ENCODE results near the gene TNFSF12. TPM values are rescaled to one million over a fixed set of nuclear protein-coding genes. Genes with fewer than 3 reads are reported as not detected.

Gene TNFSF12
- total and polyA plus RNA-seq, 11 donors, result 19.6 to 49.5 (median 35.1) TPM

Other genes starting within 250 kb of the TNFSF12 start
Only the 30 nearest of the 32 such genes appear.
- 10 to 100 TPM; 13.6 to 39.2 (median 27.6) TPM for gene NEURL4, start 219.7 kb upstream of the TNFSF12 start, total RNA-seq
- 10 to 100 TPM; 23.0 to 29.6 TPM for gene NEURL4, start 219.7 kb upstream of the TNFSF12 start, polyA plus RNA-seq
- gene ACAP1, start 212.5 kb upstream of the TNFSF12 start, total RNA-seq, result 10 to 100 TPM in 5 of 9 donors, 1 to 10 TPM in 3, under 1 TPM in 1; 0.88 to 24.2 (median 16.4) TPM
- gene ACAP1, start 212.5 kb upstream of the TNFSF12 start, polyA plus RNA-seq, result 1 to 10 TPM; 2.6 to 6.1 TPM
- 1 to 10 TPM; 3.4 to 9.0 (median 5.9) TPM for gene KCTD11, start 196.9 kb upstream of the TNFSF12 start, total RNA-seq
- 1 to 10 TPM; 6.4 to 9.6 TPM for gene KCTD11, start 196.9 kb upstream of the TNFSF12 start, polyA plus RNA-seq
- gene TMEM95, start 193.9 kb upstream of the TNFSF12 start, total RNA-seq, result not detected
- gene TMEM95, start 193.9 kb upstream of the TNFSF12 start, polyA plus RNA-seq, result not detected
- 1 to 10 TPM; 1.4 to 6.2 (median 2.2) TPM for gene TNK1, start 168.0 kb upstream of the TNFSF12 start, total RNA-seq
- gene TNK1, start 168.0 kb upstream of the TNFSF12 start, polyA plus RNA-seq, result 1 to 10 TPM; 1.8 to 2.1 TPM
- gene PLSCR3, start 154.5 kb upstream of the TNFSF12 start, total RNA-seq, result 10 to 100 TPM; 14.3 to 29.5 (median 16.4) TPM
- gene PLSCR3, start 154.5 kb upstream of the TNFSF12 start, polyA plus RNA-seq, result 10 to 100 TPM; 21.2 to 28.3 TPM
- 10 to 100 TPM; 51.9 to 78.7 (median 69.5) TPM for gene TMEM256, start 145.0 kb upstream of the TNFSF12 start, total RNA-seq
- 100 to 1,000 TPM in 1 of 2 donors, 10 to 100 TPM in 1; 74.4 to 195 TPM for gene TMEM256, start 145.0 kb upstream of the TNFSF12 start, polyA plus RNA-seq
- 10 to 100 TPM in 2 of 9 donors, 1 to 10 TPM in 7; 4.6 to 12.9 (median 7.3) TPM for gene NLGN2, start 141.2 kb upstream of the TNFSF12 start, total RNA-seq
- 10 to 100 TPM in 1 of 2 donors, 1 to 10 TPM in 1; 3.5 to 11.1 TPM for gene NLGN2, start 141.2 kb upstream of the TNFSF12 start, polyA plus RNA-seq
- not detected for gene SPEM1, start 128.7 kb upstream of the TNFSF12 start, total RNA-seq
- not detected for gene SPEM1, start 128.7 kb upstream of the TNFSF12 start, polyA plus RNA-seq
- gene SPEM2, start 123.4 kb upstream of the TNFSF12 start, total RNA-seq, result not detected
- not detected for gene SPEM2, start 123.4 kb upstream of the TNFSF12 start, polyA plus RNA-seq
- gene SPEM3, start 120.2 kb upstream of the TNFSF12 start, total RNA-seq, result not detected
- not detected for gene SPEM3, start 120.2 kb upstream of the TNFSF12 start, polyA plus RNA-seq
- 1 to 10 TPM; 1.7 to 6.8 (median 4.0) TPM for gene TMEM102, start 113.6 kb upstream of the TNFSF12 start, total RNA-seq
- 1 to 10 TPM; 1.8 to 4.5 TPM for gene TMEM102, start 113.6 kb upstream of the TNFSF12 start, polyA plus RNA-seq
- 1 to 10 TPM; 2.8 to 9.6 (median 7.8) TPM for gene FGF11, start 109.5 kb upstream of the TNFSF12 start, total RNA-seq
- 1 to 10 TPM; 1.6 to 9.6 TPM for gene FGF11, start 109.5 kb upstream of the TNFSF12 start, polyA plus RNA-seq
- gene CHRNB1, start 104.0 kb upstream of the TNFSF12 start, total RNA-seq, result 10 to 100 TPM in 7 of 9 donors, 1 to 10 TPM in 2; 8.2 to 14.2 (median 11.0) TPM
- gene CHRNB1, start 104.0 kb upstream of the TNFSF12 start, polyA plus RNA-seq, result 10 to 100 TPM; 11.2 to 27.3 TPM
- 10 to 100 TPM; 51.8 to 77.2 (median 59.5) TPM for gene ZBTB4, start 69.4 kb upstream of the TNFSF12 start, total RNA-seq
- 10 to 100 TPM; 29.3 to 35.3 TPM for gene ZBTB4, start 69.4 kb upstream of the TNFSF12 start, polyA plus RNA-seq
- gene SLC35G6, start 67.6 kb upstream of the TNFSF12 start, total RNA-seq, result not detected
- under 1 TPM in 1 of 2 donors, not detected in 1; 0.08 TPM for gene SLC35G6, start 67.6 kb upstream of the TNFSF12 start, polyA plus RNA-seq
- gene POLR2A, start 64.7 kb upstream of the TNFSF12 start, total RNA-seq, result 10 to 100 TPM; 31.4 to 77.6 (median 50.7) TPM
- gene POLR2A, start 64.7 kb upstream of the TNFSF12 start, polyA plus RNA-seq, result 10 to 100 TPM; 17.3 to 18.5 TPM
- 10 to 100 TPM in 3 of 9 donors, 1 to 10 TPM in 6; 3.7 to 43.0 (median 6.4) TPM for gene TNFSF13, start 9.7 kb downstream of the TNFSF12 start, total RNA-seq
- 1 to 10 TPM; 6.9 to 7.1 TPM for gene TNFSF13, start 9.7 kb downstream of the TNFSF12 start, polyA plus RNA-seq
- 10 to 100 TPM; 26.4 to 59.5 (median 28.9) TPM for gene SENP3, start 12.9 kb downstream of the TNFSF12 start, total RNA-seq
- gene SENP3, start 12.9 kb downstream of the TNFSF12 start, polyA plus RNA-seq, result 10 to 100 TPM; 29.1 to 65.5 TPM
- 100 to 1,000 TPM in 2 of 9 donors, 10 to 100 TPM in 6, 1 to 10 TPM in 1; 9.9 to 324 (median 22.5) TPM for gene CD68, start 30.6 kb downstream of the TNFSF12 start, total RNA-seq
- 10 to 100 TPM; 11.3 to 46.7 TPM for gene CD68, start 30.6 kb downstream of the TNFSF12 start, polyA plus RNA-seq
- 10 to 100 TPM; 18.4 to 90.1 (median 25.4) TPM for gene MPDU1, start 34.8 kb downstream of the TNFSF12 start, total RNA-seq
- gene MPDU1, start 34.8 kb downstream of the TNFSF12 start, polyA plus RNA-seq, result 100 to 1,000 TPM in 1 of 2 donors, 10 to 100 TPM in 1; 33.3 to 106 TPM
- gene SOX15, start 41.0 kb downstream of the TNFSF12 start, total RNA-seq, result 1 to 10 TPM in 4 of 9 donors, under 1 TPM in 4, not detected in 1; 0.65 to 8.0 (median 1.2) TPM
- 1 to 10 TPM in 1 of 2 donors, under 1 TPM in 1; 0.32 to 2.2 TPM for gene SOX15, start 41.0 kb downstream of the TNFSF12 start, polyA plus RNA-seq
- 100 to 1,000 TPM in 4 of 9 donors, 10 to 100 TPM in 5; 68.0 to 121 (median 98.6) TPM for gene FXR2, start 65.8 kb downstream of the TNFSF12 start, total RNA-seq
- 100 to 1,000 TPM in 1 of 2 donors, 10 to 100 TPM in 1; 72.4 to 123 TPM for gene FXR2, start 65.8 kb downstream of the TNFSF12 start, polyA plus RNA-seq
- 10 to 100 TPM; 50.0 to 76.0 (median 57.3) TPM for gene SAT2, start 78.8 kb downstream of the TNFSF12 start, total RNA-seq
- gene SAT2, start 78.8 kb downstream of the TNFSF12 start, polyA plus RNA-seq, result 100 to 1,000 TPM; 113 to 131 TPM
- 1 to 10 TPM in 1 of 9 donors, under 1 TPM in 4, not detected in 4; 0.56 to 1.1 (median 0.66) TPM for gene SHBG, start 81.1 kb downstream of the TNFSF12 start, total RNA-seq
- gene SHBG, start 81.1 kb downstream of the TNFSF12 start, polyA plus RNA-seq, result under 1 TPM; 0.28 to 0.61 TPM
- gene ATP1B2, start 101.9 kb downstream of the TNFSF12 start, total RNA-seq, result 1 to 10 TPM; 1.3 to 6.6 (median 2.9) TPM
- 1 to 10 TPM in 1 of 2 donors, under 1 TPM in 1; 0.60 to 2.6 TPM for gene ATP1B2, start 101.9 kb downstream of the TNFSF12 start, polyA plus RNA-seq
- 10 to 100 TPM; 10.0 to 44.6 (median 12.8) TPM for gene TP53, start 138.4 kb downstream of the TNFSF12 start, total RNA-seq
- gene TP53, start 138.4 kb downstream of the TNFSF12 start, polyA plus RNA-seq, result 1 to 10 TPM; 6.8 to 9.0 TPM
- gene WRAP53, start 139.4 kb downstream of the TNFSF12 start, total RNA-seq, result 1 to 10 TPM; 3.7 to 9.8 (median 4.8) TPM
- gene WRAP53, start 139.4 kb downstream of the TNFSF12 start, polyA plus RNA-seq, result 10 to 100 TPM in 1 of 2 donors, 1 to 10 TPM in 1; 5.4 to 12.0 TPM
- 1 to 10 TPM in 1 of 9 donors, under 1 TPM in 8; 0.10 to 4.6 (median 0.36) TPM for gene EFNB3, start 156.1 kb downstream of the TNFSF12 start, total RNA-seq
- under 1 TPM; 0.15 to 0.43 TPM for gene EFNB3, start 156.1 kb downstream of the TNFSF12 start, polyA plus RNA-seq
- under 1 TPM in 5 of 9 donors, not detected in 4; 0.02 to 0.56 (median 0.05) TPM for gene DNAH2, start 168.7 kb downstream of the TNFSF12 start, total RNA-seq
- under 1 TPM; 0.04 TPM for gene DNAH2, start 168.7 kb downstream of the TNFSF12 start, polyA plus RNA-seq

Data from heart left ventricle (tissue), 11 donors.